HG03196 (cell line): Measurements from ENCODE around the gene MRPL11.
"Not testable (repeated sequence)": the region's sequence is repeated elsewhere in the genome, so short reads cannot be mapped to it uniquely, and the experiment has no call there.

ENCODE experiments used
- ATAC-seq: cut with Tn5 transposase; IDR thresholded peaks from one replicate; pipeline ENCODE4 v1.9.1; 2021; ENCODE audit not compliant: unreplicated experiment

Gene MRPL11

DNA sequence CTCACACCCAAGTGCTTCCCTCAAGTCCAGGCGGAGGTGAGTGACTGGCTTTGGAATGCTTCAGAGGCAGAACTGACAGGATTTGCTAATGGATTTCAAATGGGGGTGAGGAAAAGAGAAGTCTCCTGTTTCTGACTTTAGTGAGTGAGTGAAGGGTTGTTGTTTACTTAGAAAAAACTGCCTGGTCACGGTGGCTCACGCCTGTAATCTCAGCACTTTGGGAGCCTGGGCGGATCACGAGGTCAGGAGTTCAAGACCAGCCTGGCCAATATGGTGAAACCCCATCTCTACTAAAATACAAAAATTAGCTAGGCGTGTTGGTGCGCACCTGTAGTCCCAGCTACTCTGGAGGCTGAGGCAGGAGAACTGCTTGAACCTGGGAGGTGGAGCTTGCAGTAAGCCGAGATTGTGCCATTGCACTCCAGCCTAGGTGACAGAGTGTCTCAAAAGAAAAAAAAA lies 6.7 kb downstream of the MRPL11 start:
- not testable (repeated sequence) for ATAC-seq

DNA sequence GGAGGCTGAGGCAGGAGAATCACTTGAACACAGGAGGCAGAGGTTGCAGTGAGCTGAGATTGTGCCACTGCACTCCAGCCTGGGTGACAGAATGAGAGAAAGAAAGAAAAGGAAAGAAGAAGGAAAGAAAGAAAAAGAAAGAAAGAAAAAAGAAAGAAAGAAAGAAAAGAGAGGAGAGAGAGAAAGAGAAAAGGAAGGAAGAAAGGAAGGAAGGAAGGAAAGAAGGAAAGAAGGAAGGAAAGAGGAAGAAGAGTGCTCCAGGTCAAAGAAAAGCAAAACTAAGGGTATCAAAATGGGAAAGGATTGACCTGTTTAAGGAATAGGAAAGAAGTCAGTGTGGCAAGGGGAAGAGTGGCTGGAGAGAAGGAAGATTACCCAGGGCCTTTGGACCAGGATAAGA lies 7.4 kb downstream of the MRPL11 start:
- ATAC-seq: not testable (repeated sequence)

DNA sequence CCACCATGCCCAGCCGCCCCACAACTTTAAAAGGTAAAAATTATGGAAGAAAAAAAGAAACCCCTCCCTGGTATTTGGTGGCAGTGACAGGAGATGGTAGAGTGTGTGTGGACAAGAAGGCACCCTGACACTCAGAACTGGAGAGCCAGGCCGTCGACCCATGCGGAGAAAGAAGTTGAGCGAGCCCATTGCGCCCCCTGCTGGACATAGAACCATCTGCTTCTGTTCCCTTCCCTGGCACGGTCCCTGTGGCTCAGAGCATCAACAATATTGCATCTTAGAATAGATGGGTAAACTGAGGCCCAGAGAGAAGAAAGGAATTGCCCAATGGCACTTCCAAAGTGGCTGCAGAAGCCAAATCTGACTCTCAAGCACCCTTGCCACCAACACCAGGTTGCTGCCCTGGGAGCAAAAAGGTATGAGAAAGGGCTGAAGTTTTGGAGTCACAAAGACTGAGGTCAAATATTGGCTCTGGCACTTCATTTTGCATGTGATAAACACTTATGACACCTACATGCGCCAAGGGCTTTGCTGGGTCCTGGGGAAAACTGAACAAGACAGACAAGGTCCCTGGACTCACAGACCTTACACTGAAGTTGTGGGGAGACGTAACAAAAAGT lies 8.6 kb downstream of the MRPL11 start:
- ATAC-seq: no peak

DNA sequence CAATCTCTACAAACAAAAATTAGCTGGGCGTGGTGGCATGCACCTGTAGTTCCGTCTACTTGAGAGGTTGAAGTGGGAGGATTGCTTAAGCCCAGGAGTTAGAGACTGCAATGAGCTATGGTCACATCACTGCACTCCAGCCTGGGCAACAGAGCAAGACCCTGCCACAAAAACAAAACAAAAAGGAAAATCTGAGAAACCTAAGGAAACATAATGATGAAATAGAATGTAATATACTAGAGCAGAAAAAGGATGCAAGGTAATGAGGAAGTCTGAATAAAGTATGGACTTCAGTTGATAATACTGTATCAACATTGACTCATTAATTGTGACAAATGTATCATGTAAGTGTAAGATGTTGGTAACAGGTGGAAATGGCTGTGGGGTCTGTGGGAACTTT lies 9.7 kb downstream of the MRPL11 start:
- ATAC-seq: no peak

DNA sequence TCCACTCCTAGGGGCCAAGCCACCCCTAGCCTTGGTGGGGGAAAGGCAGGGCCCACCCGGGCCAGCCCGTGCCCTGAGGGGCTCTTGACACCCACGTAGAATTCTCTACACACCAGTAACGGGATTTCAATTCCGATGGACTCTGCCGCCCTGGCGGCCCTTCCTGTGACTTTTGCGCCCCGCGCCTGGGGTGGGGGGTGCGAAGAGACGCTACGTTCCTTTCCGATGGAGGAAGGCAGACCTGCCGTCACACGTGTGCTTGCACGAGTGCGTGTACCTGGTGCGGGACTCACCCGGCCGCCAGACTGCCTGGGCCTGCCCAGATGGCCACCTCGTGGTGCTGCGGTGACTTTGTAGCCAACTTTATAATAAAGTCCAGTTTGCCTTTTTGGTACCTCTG lies 12.3 kb downstream of the MRPL11 start:
- ATAC-seq: no peak

DNA sequence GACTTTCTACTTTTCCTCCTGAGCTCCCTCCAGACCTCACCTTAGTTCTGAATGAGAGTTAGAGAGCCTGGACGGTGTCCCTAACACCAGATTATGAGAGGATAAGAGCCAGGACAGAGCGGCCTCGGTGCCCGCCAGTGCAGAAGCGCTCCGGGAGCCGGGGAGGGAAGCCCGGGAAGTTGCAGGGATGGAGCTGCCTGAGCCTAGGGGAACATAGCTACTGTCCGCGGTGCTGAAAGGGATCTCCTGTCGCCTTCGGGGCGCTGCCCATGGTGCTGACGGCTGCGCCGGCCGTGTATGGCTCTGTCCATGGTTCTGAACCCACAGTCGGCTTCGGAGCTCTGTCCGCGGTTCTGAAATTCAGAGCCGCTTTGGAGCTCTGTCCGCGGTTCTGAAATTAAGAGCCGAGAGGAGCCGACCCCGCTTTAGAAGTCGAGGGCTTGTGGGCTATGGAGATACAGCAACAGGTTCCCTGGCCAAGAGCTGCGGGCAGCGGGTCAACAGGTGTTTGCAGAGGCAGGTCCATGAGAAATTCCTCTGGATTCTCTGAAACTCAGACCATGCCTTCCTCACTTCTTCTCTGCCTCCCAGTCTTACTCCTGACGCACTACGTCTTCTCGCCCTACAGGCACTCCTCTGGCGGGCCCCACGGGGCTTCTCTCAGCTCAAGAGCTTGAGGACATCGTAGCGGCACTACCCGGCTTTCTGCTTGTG lies 17.0 kb downstream of the MRPL11 start:
- peak; percentile 85 for ATAC-seq

DNA sequence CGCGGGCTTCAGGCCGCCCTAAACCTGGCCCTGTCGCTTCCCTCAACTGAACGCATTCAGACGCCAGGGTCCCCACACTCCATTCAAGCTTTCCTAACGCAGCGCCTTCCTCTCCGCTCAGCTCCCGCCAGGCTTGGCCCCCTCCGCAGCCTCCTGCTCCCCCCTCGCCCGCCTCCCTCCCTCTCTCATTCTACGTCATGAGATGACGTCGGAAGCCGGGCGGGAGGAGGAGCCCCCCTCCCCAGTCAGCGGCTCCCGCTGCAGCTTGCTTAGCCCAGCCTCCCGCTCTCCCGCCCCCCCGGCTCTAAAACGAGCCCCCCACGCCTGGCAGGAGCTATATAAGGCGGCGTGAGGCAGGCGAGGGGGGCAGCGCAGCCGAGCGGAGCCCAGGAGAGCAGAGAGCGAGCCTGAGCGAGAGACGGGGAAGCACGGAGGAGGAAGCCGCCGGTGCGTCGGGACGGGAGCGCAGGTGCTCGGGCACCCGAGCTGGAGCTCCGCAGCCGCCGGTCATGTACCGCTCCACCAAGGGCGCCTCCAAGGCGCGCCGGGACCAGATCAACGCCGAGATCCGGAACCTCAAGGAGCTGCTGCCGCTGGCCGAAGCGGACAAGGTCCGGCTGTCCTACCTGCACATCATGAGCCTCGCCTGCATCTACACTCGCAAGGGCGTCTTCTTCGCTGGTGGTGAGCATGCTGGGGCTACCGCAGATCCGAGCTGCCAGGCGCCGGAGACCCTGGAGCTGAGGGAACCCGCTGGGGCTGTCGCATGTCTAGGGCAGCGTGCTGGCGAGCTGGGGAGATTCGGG lies 17.8 kb downstream of the MRPL11 start, which contains the start of gene NPAS4:
TSS of gene NPAS4 (plus strand) at position 365 of the 806 bp plus-strand sequence. CDS start at position 510, 145 bp downstream.
- no peak for ATAC-seq

DNA sequence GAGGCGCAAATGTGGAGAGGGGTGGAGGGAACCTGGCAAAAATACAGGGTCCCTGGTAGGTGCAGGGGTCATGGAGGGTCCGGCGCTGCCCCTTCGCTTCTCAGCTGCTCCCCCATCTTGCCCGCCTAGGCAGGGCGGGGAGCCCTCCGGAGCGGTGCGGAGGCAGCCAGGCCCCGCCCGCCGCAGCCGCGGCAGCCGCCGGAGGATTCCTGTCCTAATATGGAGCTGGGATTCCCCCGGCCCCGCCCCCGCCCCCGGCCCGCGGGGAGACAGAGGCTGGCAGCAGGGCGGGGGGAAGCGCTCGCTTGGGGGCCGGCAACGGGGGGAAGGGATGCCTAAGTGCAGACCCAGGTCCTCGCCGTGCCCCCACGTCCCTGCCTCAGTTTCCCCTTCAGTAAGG lies 18.8 kb downstream of the MRPL11 start:
- no peak for ATAC-seq

DNA sequence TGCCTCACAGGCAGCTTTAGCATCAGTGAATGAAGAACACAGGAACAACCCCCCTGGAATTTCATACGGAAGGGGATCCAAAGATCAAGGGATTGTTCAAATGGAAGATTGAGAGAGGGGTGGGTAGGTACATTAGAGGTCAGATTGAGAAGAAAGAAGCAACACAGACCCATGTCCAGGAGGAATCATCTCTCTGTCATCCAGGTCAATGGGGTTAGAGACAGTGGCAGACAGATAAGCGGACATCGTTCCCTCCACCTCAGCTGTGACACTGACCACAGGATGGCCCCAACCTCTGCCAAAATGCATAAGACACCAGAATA lies 19.7 kb downstream of the MRPL11 start:
- ATAC-seq: no peak

DNA sequence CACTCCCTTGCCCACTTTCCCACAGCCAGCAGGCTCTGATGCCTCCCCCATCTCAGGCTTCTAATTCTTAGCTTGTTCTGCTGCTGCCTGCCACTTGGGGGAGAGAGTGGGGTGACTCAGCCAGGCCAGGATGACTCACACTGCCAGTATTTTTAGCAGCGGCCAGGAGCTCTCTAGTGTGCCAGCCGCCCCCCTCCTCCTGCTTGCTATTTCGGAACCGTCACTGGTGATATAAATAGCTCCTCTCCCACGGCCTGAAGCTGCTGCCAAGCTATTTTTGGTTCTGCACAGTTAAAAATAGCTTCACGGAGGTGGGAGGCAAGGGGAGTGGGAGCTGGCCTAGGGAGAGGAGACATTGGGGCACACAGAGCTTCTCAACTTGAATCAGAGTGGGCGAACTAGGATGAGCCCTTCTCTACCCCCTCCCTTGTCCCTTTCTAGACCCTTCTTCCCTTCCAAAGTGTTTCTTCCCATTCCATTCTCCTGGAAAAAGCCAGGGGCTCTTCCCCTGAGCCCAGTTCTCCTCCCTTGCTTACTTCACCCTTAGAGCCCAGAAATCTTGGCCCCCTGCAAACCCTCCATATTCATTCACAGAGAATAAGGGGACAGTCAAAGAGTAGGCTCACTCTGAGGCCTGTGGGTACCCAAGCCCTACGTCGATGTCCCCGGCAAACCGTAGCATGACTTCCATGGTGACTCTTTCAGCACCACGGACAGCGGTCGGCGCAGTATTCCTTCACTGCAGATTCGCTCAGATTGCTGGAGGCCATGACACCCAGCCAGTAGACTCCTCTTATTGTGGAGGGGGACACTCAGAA lies 20.3 kb downstream of the MRPL11 start:
- ATAC-seq: no peak

DNA sequence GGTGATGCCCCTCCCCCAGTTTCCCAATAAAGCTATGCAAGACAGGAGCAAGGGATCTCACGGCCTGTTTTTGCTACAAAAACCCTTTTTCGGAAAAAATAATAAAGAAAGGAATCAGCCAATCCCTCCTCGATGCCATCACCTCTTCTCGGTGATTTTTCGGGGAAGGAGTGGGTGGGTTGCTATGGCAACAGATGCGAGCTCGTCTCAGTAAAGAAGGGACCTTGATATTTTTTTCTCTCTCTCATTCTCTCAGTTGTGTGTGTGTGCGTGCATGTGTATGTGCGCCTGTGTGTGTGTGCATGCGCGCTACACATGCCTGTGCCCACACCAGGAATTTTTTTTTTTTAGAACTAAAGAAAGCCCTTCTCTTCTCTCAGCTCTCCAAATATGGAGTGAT lies 21.6 kb downstream of the MRPL11 start:
- no peak for ATAC-seq

DNA sequence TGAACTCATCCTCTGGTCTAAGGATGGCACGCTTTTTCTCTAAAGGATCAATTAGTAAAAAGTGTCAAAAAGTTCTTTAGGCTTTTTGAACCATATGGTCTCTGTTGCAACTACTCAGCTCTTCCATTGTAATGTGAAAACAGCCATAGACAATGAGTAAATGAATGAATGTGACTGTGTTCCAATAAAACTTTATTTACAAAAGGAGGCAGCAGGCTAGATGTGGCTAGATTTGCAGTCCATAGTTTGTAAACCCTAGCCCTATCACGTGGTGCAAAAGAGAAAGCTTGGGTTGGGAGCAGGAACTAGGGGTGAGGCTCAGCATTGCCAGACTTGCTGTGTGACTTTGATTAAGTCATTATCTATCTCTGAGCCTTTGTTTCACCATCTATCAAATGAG lies 23.2 kb downstream of the MRPL11 start:
- no peak for ATAC-seq

DNA sequence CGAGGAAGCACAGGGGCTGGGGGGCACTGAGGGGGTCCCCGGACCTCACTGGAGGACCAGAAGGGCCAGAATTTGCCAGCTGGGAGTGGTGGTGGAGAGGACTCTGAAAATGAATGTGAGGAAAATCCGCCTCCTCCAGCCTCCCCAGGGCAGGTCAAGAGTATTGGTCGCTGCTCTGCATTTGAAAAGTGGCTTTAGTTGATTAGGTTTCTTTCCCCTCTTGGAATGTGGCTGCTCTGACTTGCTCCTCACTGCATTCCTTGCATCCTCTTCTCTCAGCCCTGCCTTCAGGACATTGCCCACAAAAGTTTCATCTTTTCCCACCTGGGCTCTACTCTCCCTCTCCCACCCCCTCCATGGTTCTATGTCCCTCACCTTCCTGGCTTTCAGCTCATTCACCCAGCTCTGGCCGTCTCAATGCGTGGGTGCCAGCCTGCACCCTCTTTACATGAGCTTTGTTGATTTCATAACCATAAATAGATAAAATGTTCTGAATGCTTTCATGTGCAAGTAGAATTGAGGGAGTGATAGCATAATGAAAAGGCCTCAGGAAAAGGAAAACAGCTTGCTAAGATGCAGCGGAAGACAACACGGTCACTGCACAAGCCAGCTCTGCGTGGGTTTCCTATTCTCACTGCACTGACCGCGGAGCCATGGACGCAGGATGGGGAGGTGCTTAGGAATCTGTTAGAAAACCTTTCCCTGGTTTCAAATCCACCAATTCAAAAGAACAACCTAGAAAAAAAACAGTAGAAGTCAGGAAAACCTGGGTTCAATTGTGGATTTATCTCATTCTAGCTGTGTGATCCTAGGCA lies 24.3 kb downstream of the MRPL11 start:
- no peak for ATAC-seq

DNA sequence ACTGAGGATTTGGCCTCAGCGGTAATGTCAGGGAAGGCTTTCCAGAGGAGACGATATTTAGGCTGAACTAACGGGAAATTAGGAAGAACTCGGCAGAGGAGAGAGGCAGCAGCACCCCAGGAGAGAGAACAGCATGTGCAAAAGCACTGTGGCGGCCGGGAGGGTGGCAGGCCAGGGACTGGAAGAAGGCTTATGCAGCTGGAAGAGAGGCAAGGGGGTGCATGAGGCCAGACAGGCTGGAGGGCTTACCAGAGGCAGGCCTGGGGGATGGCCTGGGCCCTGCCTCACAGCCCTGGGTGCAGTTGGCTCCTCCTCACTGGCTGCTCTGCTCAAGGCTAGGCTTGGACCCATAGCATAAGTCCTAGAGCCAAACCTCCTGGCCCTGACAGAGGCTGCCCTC lies 25.5 kb downstream of the MRPL11 start:
- no peak for ATAC-seq

DNA sequence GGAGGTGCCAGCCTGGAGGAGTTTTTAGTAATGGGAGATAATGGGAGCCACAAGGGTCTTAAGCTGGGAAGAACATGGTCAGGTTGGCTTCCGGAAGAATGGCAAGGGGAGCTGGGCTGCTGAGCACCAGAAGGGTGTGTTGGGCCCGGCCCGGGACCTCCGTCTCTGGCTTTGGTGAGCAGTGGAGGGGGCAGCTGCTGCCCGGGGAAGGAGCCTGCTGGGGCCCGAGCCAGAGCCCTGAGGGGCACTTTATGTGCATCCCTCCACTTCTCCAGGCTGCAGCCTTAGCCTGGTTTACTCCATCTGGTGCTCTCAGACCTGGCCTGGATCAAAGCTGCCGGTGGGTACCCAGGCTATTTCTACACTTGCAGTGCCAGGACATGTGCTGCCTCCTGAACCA lies 26.5 kb downstream of the MRPL11 start:
- no peak for ATAC-seq

DNA sequence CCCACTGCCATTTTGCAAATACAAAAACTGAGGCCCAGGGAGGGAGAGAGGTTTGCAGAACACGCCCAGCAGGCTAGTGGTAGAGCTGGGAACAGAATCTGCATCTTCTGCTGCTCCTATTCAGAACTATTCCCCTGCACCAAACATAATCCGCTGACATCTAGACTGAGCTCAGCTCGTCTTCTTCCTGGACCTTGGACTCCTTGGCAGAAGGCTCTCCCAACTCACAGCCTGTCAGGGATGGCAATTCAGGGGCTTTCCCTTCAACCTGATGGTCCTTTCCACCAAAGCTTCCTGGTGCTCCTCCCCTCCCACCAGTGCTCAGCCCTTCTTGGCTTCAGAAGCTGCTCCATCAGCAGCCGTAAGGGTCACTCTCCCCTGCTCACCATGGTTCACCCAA lies 27.3 kb downstream of the MRPL11 start:
- ATAC-seq: no peak

DNA sequence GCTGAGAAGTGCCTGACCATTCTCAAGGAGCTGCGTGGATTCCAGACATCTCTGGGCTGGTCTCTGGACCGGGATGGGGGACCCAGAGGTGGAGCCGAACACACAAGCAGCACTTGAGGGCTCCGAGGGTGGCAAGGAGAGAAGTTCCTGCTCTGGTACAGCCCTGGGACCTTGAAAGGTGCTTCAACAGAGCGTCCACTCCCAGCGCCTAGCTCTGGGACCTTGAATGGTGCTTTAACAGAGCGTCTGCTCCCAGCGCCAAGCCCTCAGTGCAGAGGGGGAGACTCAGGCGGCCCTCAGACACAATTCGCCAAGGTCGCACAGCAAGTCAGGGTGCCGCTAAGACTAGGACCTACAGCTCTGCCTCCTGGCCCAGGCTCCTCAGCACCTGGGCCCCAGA lies 28.5 kb downstream of the MRPL11 start:
- ATAC-seq: no peak

DNA sequence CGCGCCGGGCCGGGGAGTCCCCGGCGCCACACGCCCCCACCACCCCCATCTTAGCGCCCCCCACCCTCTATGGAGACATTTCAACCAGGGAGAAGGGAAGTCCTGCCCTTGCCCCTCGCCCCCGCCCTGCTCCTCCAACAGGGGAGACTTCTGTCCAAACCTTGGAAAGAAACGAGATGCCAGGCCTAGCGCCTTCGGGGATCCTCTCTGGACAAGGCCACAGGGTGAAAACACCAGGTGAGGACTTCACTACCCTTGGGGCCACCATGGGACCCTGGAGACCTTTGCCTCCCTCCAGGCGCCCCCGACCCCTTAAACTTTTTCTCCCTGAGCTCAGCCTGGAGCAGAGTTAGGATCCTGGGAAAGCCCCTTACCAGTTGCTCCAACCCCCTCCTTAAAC lies 29.4 kb downstream of the MRPL11 start:
- ATAC-seq: no peak

DNA sequence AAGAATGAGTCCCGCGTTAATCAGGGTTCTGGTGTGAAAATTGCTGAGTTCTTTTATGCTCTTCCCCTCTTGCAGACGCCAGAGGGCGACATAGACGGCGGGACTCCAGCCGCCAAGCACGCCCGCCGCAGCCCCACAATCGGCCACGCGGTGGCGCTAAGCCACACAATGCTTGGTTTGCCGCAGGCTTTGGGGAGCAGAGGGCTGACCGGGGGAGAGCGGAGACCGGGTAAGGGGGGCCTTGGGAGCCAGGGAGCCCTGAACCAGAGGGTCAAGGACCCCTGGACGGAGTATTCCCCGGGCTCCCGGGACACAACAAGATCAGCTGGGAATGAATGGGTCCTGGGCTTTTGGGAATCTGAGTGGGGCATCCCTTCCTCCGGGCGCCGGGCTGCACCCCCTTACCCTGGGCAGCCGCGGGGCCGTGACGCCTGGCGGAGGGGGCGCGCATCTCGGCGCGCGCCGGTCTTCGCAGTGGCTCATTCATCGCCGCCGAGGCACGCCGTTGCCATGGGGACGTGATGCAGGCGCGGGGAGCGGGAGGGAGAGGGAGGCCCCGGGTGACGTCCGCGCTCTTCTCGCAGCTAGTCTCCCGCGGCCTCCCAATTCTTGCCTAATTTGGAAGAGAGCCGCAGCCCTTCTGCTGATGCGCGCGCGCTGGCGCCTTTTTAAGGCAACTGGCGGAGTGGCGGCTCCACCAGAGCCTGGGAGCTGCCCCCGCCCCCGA lies 30.0 kb downstream of the MRPL11 start:
- no peak for ATAC-seq

DNA sequence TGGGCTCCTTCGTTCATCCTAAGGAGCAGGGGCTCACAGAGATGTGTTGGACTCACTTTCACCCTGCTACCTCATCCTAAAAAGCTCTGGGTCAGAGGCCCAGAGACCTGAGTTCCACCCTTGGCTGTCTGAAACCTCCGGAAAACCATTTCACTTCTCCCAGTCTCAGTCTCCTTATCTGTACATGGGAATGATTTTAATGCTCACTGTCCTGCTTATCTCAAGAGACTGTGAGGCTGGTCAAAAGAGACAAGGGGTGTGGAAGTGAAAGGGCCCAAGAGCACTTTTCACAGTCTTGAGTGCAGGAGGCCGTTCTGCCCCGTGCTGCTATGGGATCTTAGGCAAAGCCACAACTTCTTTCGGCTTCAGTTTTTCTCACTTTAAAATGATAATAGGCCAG lies 31.0 kb downstream of the MRPL11 start:
- no peak for ATAC-seq
